Stimulated activated CD4-positive, alpha-beta T cell treated with anti-CD3 and anti-CD28 coated beads, Interleukin-4, amount 100 ng/mL, for 24 hours (primary cell): Measurements from ENCODE around the gene GSTA5.
"Not testable (repeated sequence)": the region's sequence is repeated elsewhere in the genome, so short reads cannot be mapped to it uniquely, and the experiment has no call there.

Source experiments
- DNase-seq: peaks from one replicate; pipeline ENCODE4 v3.0.0-alpha.2; 2020

GSTA5 gene

GRCh38 chr6:52840763-52841585, at the start of gene GSTA5:
Gene GSTA5 (minus strand): TSS chr6:52840813.
- no peak for DNase-seq

- no peak for DNase-seq
These were observed 49.4 kb upstream of the GSTA5 start for GRCh38 chr6:52890018-52890417.

DNA sequence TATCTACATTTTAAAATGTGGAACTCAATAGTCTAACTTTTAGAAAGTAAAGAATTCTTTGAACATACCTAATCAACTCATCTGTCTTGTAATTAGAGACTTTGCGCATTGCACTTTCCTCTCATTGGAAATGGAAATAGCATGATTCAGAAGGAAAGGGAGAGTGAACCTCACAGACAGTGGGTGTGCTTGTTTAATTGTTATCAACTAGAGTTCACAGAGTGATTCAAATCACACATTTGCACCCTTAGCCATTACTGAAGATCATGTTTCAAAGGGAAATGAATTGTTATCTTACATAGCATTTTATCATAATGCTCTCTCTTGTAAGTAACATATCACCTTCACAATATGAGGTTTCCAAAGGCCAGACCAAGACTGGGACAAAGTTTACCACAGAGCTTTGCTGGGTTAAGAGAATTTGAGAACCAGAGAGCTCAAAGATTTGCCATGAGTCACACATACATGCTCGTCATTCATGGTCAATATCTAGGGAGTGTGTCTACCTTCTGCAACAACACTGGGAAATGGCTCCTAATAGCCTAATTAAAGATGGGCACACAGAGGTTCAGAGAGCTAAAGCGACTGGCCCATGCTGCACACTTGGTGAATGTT, 47.4 kb upstream of the GSTA5 start:
- DNase-seq, result no peak

DNA sequence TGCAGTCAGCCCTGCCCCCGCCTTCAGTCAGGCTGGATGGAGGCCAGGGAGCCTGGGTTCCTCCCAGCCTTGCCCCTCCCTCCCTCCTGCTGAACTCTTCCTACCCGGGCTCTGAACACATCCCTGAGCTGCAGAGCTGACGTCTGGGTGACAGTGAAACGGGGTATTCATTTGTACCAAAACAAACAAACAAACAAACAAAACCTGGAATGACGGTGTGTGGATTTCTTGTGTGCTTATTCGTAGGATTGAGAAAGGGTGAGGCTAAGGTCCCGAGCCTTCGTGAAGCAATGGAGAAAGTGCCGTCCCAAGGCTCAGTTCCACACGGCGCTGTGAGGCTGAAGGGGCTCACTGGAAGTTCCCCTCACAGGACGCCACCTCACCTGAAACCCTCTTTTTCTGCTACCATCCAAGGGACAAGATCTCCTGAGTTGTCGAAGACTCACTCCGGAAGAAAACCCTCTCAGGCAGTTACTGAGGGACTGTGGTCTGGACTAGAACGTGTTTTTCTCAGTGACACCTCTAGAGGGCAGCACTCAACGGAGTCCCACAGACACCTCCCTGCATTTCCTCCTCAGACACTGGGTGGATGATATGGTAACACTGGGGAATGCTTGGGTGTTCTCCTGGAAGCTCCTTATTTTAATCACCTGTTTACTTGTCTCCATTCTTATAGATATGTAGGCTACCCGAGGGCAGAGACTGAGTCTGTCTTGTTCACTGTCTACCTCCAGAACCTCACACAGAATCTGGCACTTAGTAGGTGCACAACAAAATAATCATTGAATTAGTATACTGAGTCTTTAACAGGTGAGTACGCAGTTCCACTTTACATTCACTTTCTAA, 41.6 kb upstream of the GSTA5 start:
- peak; percentile 77 for DNase-seq

DNA sequence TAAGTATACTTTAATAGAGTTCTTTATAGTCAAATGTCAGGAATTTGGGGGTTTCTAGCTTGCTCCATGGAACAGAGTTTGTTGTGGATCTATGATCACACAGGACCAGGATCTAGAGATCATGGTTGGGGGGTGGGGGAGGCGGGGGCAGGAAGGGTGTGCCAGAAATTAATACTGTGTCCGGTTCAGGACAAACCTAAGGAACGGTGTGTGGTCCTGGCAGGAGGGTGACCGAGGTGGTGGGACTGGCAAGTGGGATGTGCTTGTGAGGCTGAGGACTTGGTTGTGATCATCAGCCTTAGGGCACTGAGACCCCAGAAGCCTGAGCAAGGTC, 41.0 kb upstream of the GSTA5 start:
- DNase-seq, result no peak

GRCh38 chr6:52877786-52878185, 37.2 kb upstream of the GSTA5 start:
- DNase-seq, result no peak

DNA sequence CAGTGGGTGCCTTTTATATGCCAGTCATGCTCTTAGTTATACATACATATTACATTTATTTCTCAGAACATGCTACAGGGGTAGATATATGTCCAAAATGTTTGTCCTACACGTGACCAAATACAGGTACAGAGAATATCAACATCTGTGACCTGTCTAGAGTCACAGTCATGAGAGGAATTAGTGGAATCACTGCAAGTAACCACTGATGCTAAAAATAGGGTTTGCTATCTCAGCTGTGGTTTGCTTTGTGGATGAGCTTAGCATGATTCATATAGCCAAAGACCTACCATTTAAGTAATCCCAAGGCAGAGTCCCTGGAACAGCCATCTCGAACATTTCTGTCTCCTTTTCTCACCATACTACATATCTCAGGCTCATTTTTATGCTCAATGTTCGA, 36.6 kb upstream of the GSTA5 start:
- DNase-seq, result no peak

DNA sequence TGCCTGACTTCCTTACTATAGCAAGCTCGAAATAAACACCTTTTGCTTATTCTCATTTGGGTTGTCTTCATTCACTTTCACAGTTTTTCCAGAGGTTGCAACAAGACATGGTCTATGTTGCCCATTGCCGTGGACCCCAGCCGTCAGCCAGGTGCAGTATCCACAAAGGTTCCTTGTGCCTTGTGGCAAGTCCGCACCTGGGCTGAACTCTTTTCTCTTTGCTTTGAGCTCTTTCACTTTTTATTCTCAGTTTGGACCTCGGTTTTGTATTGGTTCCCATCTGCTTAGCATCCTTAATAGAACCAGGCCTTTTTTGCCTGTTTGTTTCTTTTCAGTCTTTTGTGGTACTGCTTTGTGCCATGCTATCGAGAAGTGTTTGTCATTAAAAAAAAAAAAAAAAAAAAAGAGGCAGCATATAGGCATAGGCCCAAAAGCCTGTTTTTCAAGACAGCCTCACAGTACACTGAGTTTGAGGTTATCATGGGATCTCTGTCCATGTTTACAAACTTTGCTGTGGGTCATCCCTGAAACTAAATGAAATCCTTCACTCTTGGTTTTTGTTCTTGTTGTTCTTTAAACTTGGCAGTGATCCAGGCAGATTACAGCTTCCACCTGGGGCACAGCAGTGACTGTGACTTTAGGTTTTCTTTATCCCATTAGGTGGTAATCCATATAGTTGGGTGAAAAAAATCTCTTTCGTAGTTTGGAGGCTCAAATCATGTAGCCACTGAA, 35.6 kb upstream of the GSTA5 start:
- no peak for DNase-seq

DNA sequence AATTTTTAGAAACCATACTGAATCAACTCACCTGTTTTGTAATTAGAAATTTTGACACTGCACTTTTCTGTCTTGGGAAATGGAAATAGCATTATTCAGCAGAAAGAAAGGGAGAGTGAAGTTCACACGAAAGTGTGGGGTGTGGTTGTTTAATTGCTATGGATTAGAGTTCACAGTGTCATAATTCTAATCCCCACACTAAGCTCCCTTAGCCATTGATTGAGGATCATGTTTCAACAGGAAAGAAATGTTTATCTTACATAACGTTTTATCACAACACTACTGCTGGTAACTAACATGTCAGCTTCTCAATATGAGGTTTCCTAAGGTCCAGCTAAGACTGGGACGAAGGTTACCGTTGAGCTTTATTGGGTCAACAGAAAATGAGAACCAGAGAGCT, 31.4 kb upstream of the GSTA5 start:
- DNase-seq, result no peak

GRCh38 chr6:52871621-52872020, 31.0 kb upstream of the GSTA5 start:
- DNase-seq, result no peak

- not testable (repeated sequence) for DNase-seq
These were observed 29.9 kb upstream of the GSTA5 start for GRCh38 chr6:52870335-52871091.

DNA sequence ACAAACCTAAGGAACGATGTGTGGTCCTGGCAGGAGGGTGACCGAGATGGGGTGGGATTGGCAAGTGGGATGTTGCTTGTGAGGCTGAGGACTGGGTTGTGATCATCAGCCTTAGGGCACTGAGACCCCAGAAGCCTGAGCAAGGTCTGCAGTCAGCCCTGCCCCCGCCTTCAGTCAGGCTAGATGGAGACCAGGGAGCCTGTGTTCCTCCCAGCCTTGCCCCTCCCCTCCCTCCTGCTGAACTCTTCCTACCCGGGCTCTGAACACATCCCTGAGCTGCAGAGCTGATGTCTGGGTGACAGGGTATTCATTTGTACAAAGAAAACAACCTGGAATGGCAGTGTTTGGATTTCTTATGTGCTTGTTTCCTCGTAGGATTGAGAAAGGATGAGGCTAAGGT, 28.3 kb upstream of the GSTA5 start:
- DNase-seq, result not testable (repeated sequence)

DNA sequence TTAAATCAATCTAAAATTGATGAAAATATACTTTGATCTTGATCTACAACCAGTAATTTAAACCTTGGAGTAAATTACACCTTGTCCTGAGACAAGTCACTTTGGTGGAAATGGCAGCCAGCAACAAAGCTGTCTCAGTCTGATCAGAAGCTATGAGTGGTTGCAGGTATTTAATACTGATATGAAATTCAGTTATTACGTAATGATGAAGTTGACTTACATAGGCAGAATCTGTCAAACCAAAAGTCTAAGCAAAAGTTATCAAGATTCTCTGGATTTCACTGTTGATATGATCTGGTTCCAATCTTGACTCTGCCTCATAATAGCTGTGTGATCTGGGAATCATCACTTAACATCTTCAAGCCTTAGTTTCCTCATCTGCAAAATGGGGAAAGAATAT, 27.6 kb upstream of the GSTA5 start:
- DNase-seq, result no peak

- not testable (repeated sequence) for DNase-seq
These were observed 20.5 kb upstream of the GSTA5 start for GRCh38 chr6:52861151-52861550.

GRCh38 chr6:52858416-52858815, 17.8 kb upstream of the GSTA5 start:
- DNase-seq, result no peak

GRCh38 chr6:52856137-52856536, 15.5 kb upstream of the GSTA5 start:
- not testable (repeated sequence) for DNase-seq

GRCh38 chr6:52849137-52849536, 8.5 kb upstream of the GSTA5 start:
- no peak for DNase-seq

- DNase-seq, result no peak
These were observed 5.4 kb upstream of the GSTA5 start for GRCh38 chr6:52846002-52846401.

DNA sequence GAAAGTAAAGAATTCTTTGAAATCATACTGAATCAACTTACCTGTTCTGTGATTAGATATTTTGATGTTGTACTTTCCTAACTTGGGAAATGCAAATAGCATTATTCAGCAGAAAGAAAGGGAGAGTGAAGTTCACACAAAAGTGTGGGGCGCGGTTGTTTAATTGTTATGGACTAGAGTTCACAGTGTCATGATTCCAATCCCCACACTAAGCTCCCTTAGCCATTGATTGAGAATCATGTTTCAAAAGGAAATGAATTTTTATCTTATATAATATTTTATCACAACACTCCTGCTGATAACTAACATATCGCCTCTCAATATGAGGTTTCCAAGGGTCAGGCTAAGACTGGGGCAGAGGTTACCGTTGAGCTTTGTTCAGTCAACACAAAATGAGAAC, 3.0 kb upstream of the GSTA5 start:
- DNase-seq, result no peak

- DNase-seq, result peak; percentile 62
These were observed 1.2 kb downstream of the GSTA5 start for GRCh38 chr6:52839124-52840055.

DNA sequence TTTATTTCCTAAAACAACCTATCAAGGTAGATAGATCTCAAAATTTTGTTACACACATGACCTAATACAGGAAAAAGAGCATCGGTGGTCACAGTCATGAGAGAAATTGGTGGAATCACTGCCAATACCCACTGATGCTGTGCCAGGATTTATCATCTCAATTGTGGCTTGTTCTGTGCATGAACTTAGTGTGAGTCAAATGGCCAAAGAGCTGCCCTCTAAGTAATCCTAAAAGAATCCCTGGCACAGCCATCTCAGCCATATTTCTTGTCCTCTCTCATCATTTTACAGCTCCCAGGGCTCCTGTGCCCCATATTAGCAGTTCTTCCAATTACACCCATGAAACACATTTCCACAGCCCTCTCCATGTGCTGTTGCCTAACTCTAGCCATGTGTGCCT, 6.1 kb downstream of the GSTA5 start:
- DNase-seq, result no peak
